GM12891 (cell line): Measurements from ENCODE around the gene STARD8.

Experiments used
- POLR2A ChIP-seq: IDR thresholded peaks from 2 replicates; pipeline ENCODE4 v1.6.1; 2011; ENCODE audit warnings: low read depth, low read length, control low read depth
- POLR2AphosphoS5 ChIP-seq: IDR thresholded peaks from 2 replicates; pipeline ENCODE4 v1.6.1; 2011; ENCODE audit warnings: low read depth, low read length, control low read depth
- POU2F2 ChIP-seq: IDR thresholded peaks from 2 replicates; pipeline ENCODE4 v1.6.1; 2011; ENCODE audit warnings: low read depth, mild to moderate bottlenecking, control low read depth, low read length, moderate library complexity
- SPI1 ChIP-seq: IDR thresholded peaks from 2 replicates; pipeline ENCODE4 v1.6.1; 2011; ENCODE audit warnings: low read depth, low read length, control low read depth

DNA sequence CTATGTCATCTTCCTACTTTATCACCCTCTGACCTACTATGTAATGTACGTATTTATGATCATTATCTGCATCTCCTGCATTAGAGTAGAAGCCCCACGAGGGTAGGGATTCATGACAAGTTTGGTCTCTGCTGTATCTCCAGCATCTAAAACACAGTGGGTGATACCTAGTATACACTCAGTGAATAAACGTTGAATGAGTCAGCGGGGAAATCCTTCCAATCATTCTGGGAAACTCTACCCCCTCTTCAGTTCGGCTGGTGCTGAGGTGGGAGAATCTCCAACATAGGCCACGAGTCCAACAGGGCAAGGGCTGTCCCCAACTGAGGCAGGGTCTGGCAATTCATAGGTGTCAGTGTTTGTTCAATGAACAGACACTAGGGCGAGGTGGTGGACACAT, 106.9 kb downstream of the STARD8 start:
- TF ChIP-seq POLR2A (no peak), POU2F2 (no peak), POLR2AphosphoS5 (no peak), SPI1 (no peak)
